ENCODE results near the gene FAM186B. TPM values are rescaled to one million over a fixed set of nuclear protein-coding genes. Genes with fewer than 3 reads are reported as not detected.
A peak's percentile ranks its signal among the peaks of the same experiment; 100 is the strongest.

The FAM186B gene
- total RNA-seq, 1 donor from 2014 or later = 0.57 TPM

GRCh38 chr12:49645146-49646039 lies 40.0 kb upstream of the FAM186B start:
- H3K79me2 ChIP-seq (ENCODE audit: insufficient read depth, low read length) = no peaks in the 10 kb centered on the region
- peaks cover 4% of the 10 kb centered on the region for H4K20me1 ChIP-seq (ENCODE audit: insufficient read depth, low read length)
- FAIRE-seq = no peak
- Mint-ChIP-seq H3K36me3 (ENCODE audit: low read depth, unreplicated experiment) (peaks cover 35% of the 10 kb centered on the region), H3K4me1 (ENCODE audit: low read depth, unreplicated experiment) (peaks cover 18% of the 10 kb centered on the region), H3K27me3 (ENCODE audit: low read depth, unreplicated experiment) (no peaks in the 10 kb centered on the region), H3K27ac (ENCODE audit: unreplicated experiment) (no peak overlapping the region), H3K9me3 (ENCODE audit: unreplicated experiment) (no peaks in the 10 kb centered on the region), H3K4me3 (ENCODE audit: unreplicated experiment) (no peak overlapping the region)
- no peak overlapping the region for H3K27ac ChIP-seq (ENCODE audit: low read depth, low read length)
- H3K4me2 ChIP-seq (ENCODE audit: low read length) = no peak overlapping the region
- TF ChIP-seq CTCF (IDR thresholded peaks at IDR 0.05; ENCODE audit: insufficient read depth, low read depth, low read length) (no peak), EZH2 (IDR thresholded peaks at IDR 0.05; ENCODE audit: insufficient read depth, low read length) (no peak)
- no peak overlapping the region for H2AFZ ChIP-seq (ENCODE audit: low read depth, low read length)
- DNase-seq (ENCODE audit: low read depth) = no peak
- H3K9ac ChIP-seq (ENCODE audit: low read length) = no peak overlapping the region
- peaks cover 42% of the 10 kb centered on the region for H3K36me3 ChIP-seq (ENCODE audit: insufficient read depth, low read length)
- H3K4me3 ChIP-seq (ENCODE audit: insufficient read depth, low read depth, low read length) = no peak overlapping the region
- no peaks in the 10 kb centered on the region for H3K9me3 ChIP-seq (ENCODE audit: insufficient read depth, low read depth, low read length)
- no peaks in the 10 kb centered on the region for H3K27me3 ChIP-seq (ENCODE audit: insufficient read depth, low read length)
- no peaks in the 10 kb centered on the region for H3K4me1 ChIP-seq (ENCODE audit: insufficient read depth, low read length)

GRCh38 chr12:49644620-49644994 lies 39.2 kb upstream of the FAM186B start:
- H3K79me2 ChIP-seq (ENCODE audit: insufficient read depth, low read length) = no peaks in the 10 kb centered on the region
- Mint-ChIP-seq H3K4me1 (ENCODE audit: low read depth, unreplicated experiment) (peaks cover 18% of the 10 kb centered on the region), H3K27ac (ENCODE audit: unreplicated experiment) (peak overlapping the region; percentile 59), H3K4me3 (ENCODE audit: unreplicated experiment) (no peak overlapping the region), H3K36me3 (ENCODE audit: low read depth, unreplicated experiment) (peaks cover 28% of the 10 kb centered on the region), H3K9me3 (ENCODE audit: unreplicated experiment) (no peaks in the 10 kb centered on the region), H3K27me3 (ENCODE audit: low read depth, unreplicated experiment) (no peaks in the 10 kb centered on the region)
- DNase-seq (ENCODE audit: low read depth) = no peak
- no peak overlapping the region for H3K27ac ChIP-seq (ENCODE audit: low read depth, low read length)
- H3K9ac ChIP-seq (ENCODE audit: low read length) = no peak overlapping the region
- H3K9me3 ChIP-seq (ENCODE audit: insufficient read depth, low read depth, low read length) = no peaks in the 10 kb centered on the region
- H2AFZ ChIP-seq (ENCODE audit: low read depth, low read length) = no peak overlapping the region
- H4K20me1 ChIP-seq (ENCODE audit: insufficient read depth, low read length) = peaks cover 4% of the 10 kb centered on the region
- peaks cover 35% of the 10 kb centered on the region for H3K36me3 ChIP-seq (ENCODE audit: insufficient read depth, low read length)
- no peak overlapping the region for H3K4me3 ChIP-seq (ENCODE audit: insufficient read depth, low read depth, low read length)
- no peaks in the 10 kb centered on the region for H3K27me3 ChIP-seq (ENCODE audit: insufficient read depth, low read length)
- FAIRE-seq = peak; percentile 29
- H3K4me1 ChIP-seq (ENCODE audit: insufficient read depth, low read length) = no peaks in the 10 kb centered on the region
- H3K4me2 ChIP-seq (ENCODE audit: low read length) = no peak overlapping the region
- TF ChIP-seq EZH2 (IDR thresholded peaks at IDR 0.05; ENCODE audit: insufficient read depth, low read length) = no peak
- peak; percentile 95 for TF ChIP-seq CTCF (IDR thresholded peaks at IDR 0.05; ENCODE audit: insufficient read depth, low read depth, low read length)
